Measurements from ENCODE around the gene GALT.

DNA sequence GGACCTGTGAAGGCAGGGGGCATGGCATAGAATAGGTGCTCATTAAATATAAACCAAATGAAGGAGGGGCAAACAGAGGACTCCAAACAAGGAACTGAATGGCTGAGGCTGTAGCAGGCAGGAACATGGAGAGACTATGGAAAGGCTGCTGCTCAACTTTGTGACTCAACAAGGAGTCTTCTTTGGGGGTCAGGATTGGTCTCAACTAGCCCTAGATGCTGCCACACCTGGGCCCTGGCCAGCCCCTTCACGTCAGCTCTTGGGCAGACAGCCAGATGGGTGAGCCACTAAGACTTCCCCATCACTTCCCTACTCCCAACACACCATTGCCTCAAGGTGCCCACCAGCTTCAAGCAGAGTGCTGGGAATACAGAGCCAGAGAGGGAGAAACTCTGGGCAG, 45.6 kb upstream of the GALT start:
- TF ChIP-seq, protein P1, sequence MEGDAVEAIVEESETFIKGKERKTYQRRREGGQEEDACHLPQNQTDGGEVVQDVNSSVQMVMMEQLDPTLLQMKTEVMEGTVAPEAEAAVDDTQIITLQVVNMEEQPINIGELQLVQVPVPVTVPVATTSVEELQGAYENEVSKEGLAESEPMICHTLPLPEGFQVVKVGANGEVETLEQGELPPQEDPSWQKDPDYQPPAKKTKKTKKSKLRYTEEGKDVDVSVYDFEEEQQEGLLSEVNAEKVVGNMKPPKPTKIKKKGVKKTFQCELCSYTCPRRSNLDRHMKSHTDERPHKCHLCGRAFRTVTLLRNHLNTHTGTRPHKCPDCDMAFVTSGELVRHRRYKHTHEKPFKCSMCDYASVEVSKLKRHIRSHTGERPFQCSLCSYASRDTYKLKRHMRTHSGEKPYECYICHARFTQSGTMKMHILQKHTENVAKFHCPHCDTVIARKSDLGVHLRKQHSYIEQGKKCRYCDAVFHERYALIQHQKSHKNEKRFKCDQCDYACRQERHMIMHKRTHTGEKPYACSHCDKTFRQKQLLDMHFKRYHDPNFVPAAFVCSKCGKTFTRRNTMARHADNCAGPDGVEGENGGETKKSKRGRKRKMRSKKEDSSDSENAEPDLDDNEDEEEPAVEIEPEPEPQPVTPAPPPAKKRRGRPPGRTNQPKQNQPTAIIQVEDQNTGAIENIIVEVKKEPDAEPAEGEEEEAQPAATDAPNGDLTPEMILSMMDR (conservative IDR thresholded peaks at IDR 0.05 in 1 of 2, IDR thresholded peaks at IDR 0.05 in 1 of 2; ENCODE audit: low read depth in 1 of 2, low read length in 2 of 2) = no peak
- TF ChIP-seq EZH2 (IDR thresholded peaks at IDR 0.05; ENCODE audit: low read length, missing control alignments) = no peak
